DOHH2 (cell line): ENCODE results near the gene DDX17.

Experiments used
- H3F3A ChIP-seq: fragments of 200-600 bp; sonication (generic), shearing (Covaris generic); 2 replicates; pipeline ENCODE4 v1.6.0; 2016; ENCODE audit warnings: antibody characterized with exemption, mild to moderate bottlenecking; ENCODE audit not compliant: control insufficient read depth, insufficient read depth
- H3K27ac ChIP-seq: fragments of 200-600 bp; sonication (generic); 2 replicates; pipeline ENCODE4 v1.5.1; 2014; ENCODE audit warnings: low read depth, mild to moderate bottlenecking, low read length, moderate library complexity
- H3K27me3 ChIP-seq: fragments of 200-600 bp; sonication (generic); 2 replicates; pipeline ENCODE4 v1.6.1; 2014; ENCODE audit warnings: mild to moderate bottlenecking, low read length, mixed read lengths; ENCODE audit not compliant: control insufficient read depth
- H3K36me3 ChIP-seq: fragments of 200-600 bp; sonication (generic); 2 replicates; pipeline ENCODE4 v1.6.1; 2014; ENCODE audit warnings: mild to moderate bottlenecking, low read length, moderate library complexity, mixed read lengths; ENCODE audit not compliant: control insufficient read depth
- H3K4me1 ChIP-seq: fragments of 200-600 bp; sonication (generic); 2 replicates; pipeline ENCODE4 v1.6.1; 2014; ENCODE audit warnings: mild to moderate bottlenecking, low read length, mixed read lengths; ENCODE audit not compliant: control insufficient read depth
- H3K4me2 ChIP-seq: fragments of 200-600 bp; sonication (generic); 2 replicates; pipeline ENCODE4 v1.6.0; 2014; ENCODE audit warnings: mild to moderate bottlenecking, low read length, moderate library complexity
- H3K4me3 ChIP-seq: fragments of 200-600 bp; sonication (generic); 2 replicates; pipeline ENCODE4 v1.5.1; 2014; ENCODE audit warnings: mild to moderate bottlenecking, low read length, mixed read lengths
- H3K79me2 ChIP-seq: fragments of 200-600 bp; sonication (generic); 2 replicates; pipeline ENCODE4 v1.6.1; 2014; ENCODE audit warnings: mild to moderate bottlenecking, low read length, mixed read lengths; ENCODE audit not compliant: control insufficient read depth
- H3K9me2 ChIP-seq: fragments of 200-600 bp; sonication (generic); replicated peaks from 2 replicates; pipeline ENCODE4 v1.6.1; 2014; ENCODE audit warnings: mild to moderate bottlenecking, low read length, mixed read lengths; ENCODE audit not compliant: control insufficient read depth
- H3K9me3 ChIP-seq: fragments of 200-600 bp; sonication (generic); 2 replicates; pipeline ENCODE4 v1.6.1; 2014; ENCODE audit warnings: antibody characterized with exemption, low read length, mixed read lengths; ENCODE audit not compliant: control insufficient read depth, insufficient read depth
- H4K20me1 ChIP-seq: fragments of 200-600 bp; sonication (generic); 2 replicates; pipeline ENCODE4 v1.6.0; 2014; ENCODE audit warnings: low read depth, mild to moderate bottlenecking, antibody characterized with exemption, low read length, moderate library complexity; ENCODE audit not compliant: control insufficient read depth, insufficient read depth
- EZH2phosphoT487 ChIP-seq: fragments of 200-600 bp; sonication (generic); IDR thresholded peaks from 2 replicates; pipeline ENCODE4 v1.6.1; 2017; ENCODE audit warnings: borderline replicate concordance, mild to moderate bottlenecking, antibody characterized with exemption, low read length, moderate library complexity, mixed read lengths
- TF ChIP-seq, protein P1 (sequence below): fragments of 200-600 bp; sonication (generic); IDR thresholded peaks from one replicate; pipeline ENCODE4 v1.5.1; 2014; ENCODE audit warnings: antibody characterized with exemption, mild to moderate bottlenecking, low read depth, low read length; ENCODE audit not compliant: poor library complexity, severe bottlenecking

Gene DDX17

DNA sequence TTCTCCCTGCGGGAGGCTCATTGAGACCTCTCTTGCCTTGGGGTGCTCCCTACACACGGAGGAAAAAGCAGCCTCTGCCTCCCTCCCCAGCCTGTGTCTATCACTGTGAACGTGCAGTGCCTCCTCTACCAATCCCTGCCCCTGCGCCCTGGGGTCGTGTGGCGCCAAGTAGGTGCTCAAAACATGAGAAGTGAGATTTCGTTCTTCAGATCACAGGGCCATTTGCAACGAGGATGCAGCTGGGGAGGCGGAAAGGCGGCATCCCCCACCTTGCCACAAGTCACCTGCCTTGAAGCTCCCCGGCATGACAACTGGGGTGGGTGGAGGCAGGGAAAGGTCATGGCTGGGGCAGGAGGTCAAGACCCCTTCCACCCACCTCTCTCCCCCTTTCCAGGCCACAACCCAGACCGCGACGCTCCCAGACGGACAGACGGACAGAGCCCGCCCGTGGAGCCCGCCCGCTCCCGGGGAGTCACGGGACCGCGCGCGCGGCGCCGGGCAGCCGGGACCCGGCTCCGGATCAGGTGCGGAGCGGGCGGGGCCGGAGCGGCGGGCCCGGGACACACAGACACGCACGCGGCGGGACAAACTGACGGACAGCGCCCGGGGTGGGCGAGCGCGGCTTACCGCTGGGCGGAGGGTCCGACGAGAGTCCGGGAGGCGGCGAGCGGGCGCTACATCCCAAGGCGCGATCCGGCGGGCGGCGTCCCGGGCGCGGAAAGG lies 51.6 kb downstream of the DDX17 start:
- Histone ChIP-seq H3K4me2 (no peak overlapping the region), H3K79me2 (no peaks in the 10 kb centered on the region), H3K9me2 (no peaks in the 10 kb centered on the region), H3K4me3 (no peak overlapping the region), H3K27me3 (peaks cover 57% of the 10 kb centered on the region), H3K27ac (no peak overlapping the region), H3K36me3 (no peaks in the 10 kb centered on the region), H3F3A (no peaks in the 10 kb centered on the region), H4K20me1 (no peaks in the 10 kb centered on the region), H3K9me3 (no peaks in the 10 kb centered on the region), H3K4me1 (peaks cover 5% of the 10 kb centered on the region)
- TF ChIP-seq EZH2phosphoT487 = no peak
- TF ChIP-seq, protein P1, sequence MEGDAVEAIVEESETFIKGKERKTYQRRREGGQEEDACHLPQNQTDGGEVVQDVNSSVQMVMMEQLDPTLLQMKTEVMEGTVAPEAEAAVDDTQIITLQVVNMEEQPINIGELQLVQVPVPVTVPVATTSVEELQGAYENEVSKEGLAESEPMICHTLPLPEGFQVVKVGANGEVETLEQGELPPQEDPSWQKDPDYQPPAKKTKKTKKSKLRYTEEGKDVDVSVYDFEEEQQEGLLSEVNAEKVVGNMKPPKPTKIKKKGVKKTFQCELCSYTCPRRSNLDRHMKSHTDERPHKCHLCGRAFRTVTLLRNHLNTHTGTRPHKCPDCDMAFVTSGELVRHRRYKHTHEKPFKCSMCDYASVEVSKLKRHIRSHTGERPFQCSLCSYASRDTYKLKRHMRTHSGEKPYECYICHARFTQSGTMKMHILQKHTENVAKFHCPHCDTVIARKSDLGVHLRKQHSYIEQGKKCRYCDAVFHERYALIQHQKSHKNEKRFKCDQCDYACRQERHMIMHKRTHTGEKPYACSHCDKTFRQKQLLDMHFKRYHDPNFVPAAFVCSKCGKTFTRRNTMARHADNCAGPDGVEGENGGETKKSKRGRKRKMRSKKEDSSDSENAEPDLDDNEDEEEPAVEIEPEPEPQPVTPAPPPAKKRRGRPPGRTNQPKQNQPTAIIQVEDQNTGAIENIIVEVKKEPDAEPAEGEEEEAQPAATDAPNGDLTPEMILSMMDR = no peak

DNA sequence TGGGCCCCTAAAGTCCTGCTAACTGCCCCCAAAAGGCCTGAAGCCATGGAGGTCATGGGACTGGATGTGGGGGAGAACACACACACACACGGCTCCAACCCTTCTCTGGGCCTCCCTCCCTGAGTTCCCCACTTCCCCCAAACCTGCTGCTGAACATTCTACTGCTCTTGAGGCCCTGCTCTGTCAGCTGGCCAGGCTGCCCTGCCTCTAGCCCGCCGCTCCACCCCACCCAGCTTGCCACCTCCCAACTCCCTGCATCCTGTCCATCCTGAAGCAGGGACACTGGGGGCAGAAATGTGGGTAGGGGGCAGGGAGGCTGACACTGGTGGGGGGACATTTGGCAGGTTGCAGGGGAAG lies 52.1 kb downstream of the DDX17 start:
- no peak overlapping the region for H3K4me3 ChIP-seq

DNA sequence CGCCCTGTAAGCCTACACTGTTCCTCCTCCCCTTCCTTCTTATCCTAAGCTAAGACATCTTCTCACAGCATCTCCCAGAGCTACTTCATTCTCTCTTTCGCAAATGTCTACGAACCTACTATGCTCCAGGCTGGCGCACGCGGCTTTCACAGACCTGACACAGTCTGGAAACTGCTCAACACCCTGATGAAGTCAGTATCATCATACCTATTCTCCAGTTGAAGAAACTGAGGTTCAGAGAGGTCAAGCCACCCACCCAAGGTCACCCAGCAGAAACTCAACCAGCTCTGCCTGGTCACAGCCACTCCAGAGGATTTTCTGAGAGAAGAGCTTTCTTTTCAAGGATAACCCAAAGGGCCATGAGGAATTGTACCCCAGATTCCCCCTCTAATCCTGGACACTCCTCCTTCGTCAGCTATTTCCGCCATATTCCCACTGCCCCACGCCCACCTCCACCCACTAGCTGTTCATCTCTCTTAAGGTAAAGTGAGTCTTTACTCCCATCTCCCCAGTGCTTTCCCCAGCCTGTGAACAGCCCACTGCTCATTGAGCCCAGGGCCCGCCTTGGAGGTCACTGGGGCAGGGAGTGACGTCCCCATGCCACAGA lies 52.9 kb downstream of the DDX17 start:
- no peak for TF ChIP-seq EZH2phosphoT487
- TF ChIP-seq, protein P1 = no peak
- no peaks in the 10 kb centered on the region for H3K36me3 ChIP-seq
- H4K20me1 ChIP-seq = no peaks in the 10 kb centered on the region
- peaks cover 5% of the 10 kb centered on the region for H3K4me1 ChIP-seq
- peaks cover 47% of the 10 kb centered on the region for H3K27me3 ChIP-seq
- H3K4me3 ChIP-seq = no peak overlapping the region
- no peaks in the 10 kb centered on the region for H3K9me3 ChIP-seq
- no peaks in the 10 kb centered on the region for H3K79me2 ChIP-seq
- H3K27ac ChIP-seq = no peak overlapping the region
- H3K9me2 ChIP-seq = no peaks in the 10 kb centered on the region
- no peaks in the 10 kb centered on the region for H3F3A ChIP-seq
- no peak overlapping the region for H3K4me2 ChIP-seq

More for the DNA sequence above, 52.1 kb downstream of the DDX17 start:
- H3K27me3 ChIP-seq = peaks cover 54% of the 10 kb centered on the region
- no peak overlapping the region for H3K4me2 ChIP-seq
- peaks cover 5% of the 10 kb centered on the region for H3K4me1 ChIP-seq
- H3F3A ChIP-seq = no peaks in the 10 kb centered on the region
- no peaks in the 10 kb centered on the region for H3K9me2 ChIP-seq
- H3K27ac ChIP-seq = no peak overlapping the region
- no peak for TF ChIP-seq EZH2phosphoT487
- TF ChIP-seq, protein P1 = no peak
- H3K36me3 ChIP-seq = no peaks in the 10 kb centered on the region
- no peaks in the 10 kb centered on the region for H3K9me3 ChIP-seq
- H4K20me1 ChIP-seq = no peaks in the 10 kb centered on the region
- no peaks in the 10 kb centered on the region for H3K79me2 ChIP-seq
